ENCODE results near the gene MLLT1.

MLLT1 gene

DNA sequence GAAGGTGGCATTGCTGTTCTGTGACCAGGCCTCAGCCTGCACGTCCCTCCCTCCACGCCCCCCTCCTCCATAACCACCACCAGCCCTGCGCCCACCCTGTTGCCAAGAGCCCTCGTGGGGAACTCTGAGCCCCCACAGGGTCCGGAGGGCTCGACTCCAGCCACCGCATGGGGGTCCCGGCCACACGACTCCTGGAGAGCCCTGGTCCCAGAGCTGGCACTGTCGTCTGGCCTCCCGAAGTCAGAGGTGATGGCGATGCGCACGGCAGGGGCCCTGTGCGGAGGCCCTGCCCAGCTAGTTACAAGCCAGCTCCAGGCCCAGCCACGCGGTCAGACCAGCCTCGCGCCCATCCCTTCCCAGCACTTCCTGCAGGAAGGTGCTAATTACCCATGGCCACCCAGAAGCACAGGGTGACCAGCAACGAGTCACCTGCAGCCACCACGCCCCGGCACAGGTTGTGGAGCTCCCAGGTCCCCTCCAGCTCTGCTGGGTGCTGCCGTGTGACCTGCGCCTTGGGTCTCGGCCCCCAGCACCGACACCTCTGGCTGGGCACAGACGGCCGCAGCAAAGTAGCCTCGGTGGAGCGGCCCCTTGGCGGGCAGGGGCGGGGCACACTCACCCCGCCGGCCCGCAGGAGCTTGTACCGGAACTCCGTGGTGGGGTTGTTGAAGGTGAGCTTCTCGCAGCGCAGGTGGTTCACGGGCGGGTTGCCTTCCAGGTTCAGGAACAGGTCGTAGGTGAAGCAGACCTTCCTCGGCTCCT, 49.6 kb downstream of the MLLT1 start:
- H2AFZ ChIP-seq (ENCODE audit: low read length): no peak overlapping the region
- H3K9me2 ChIP-seq (replicated peaks; ENCODE audit: low read depth, low read length): no peaks in the 10 kb centered on the region
- H3K36me3 ChIP-seq (ENCODE audit: insufficient read depth, low read length): peaks cover 38% of the 10 kb centered on the region; the same call in 1 of the 2 replicates
- no peaks in the 10 kb centered on the region for H3F3A ChIP-seq (ENCODE audit: low read depth)
- H3K4me3 ChIP-seq (ENCODE audit: low read length, poor library complexity, severe bottlenecking): no peak overlapping the region
- H3K27me3 ChIP-seq (ENCODE audit: insufficient read depth, low read length, poor library complexity, severe bottlenecking): no peaks in the 10 kb centered on the region
- H3K79me2 ChIP-seq (ENCODE audit: insufficient read depth, low read length): peaks cover 49% of the 10 kb centered on the region
- H3K4me2 ChIP-seq (ENCODE audit: low read depth, low read length, poor library complexity, severe bottlenecking): no peak overlapping the region
- no peaks in the 10 kb centered on the region for H3K9me3 ChIP-seq (ENCODE audit: insufficient read depth, low read depth, low read length)
- peaks cover 4% of the 10 kb centered on the region for H3K4me1 ChIP-seq (ENCODE audit: insufficient read depth, low read length, poor library complexity, severe bottlenecking)
- TF ChIP-seq, protein P1, sequence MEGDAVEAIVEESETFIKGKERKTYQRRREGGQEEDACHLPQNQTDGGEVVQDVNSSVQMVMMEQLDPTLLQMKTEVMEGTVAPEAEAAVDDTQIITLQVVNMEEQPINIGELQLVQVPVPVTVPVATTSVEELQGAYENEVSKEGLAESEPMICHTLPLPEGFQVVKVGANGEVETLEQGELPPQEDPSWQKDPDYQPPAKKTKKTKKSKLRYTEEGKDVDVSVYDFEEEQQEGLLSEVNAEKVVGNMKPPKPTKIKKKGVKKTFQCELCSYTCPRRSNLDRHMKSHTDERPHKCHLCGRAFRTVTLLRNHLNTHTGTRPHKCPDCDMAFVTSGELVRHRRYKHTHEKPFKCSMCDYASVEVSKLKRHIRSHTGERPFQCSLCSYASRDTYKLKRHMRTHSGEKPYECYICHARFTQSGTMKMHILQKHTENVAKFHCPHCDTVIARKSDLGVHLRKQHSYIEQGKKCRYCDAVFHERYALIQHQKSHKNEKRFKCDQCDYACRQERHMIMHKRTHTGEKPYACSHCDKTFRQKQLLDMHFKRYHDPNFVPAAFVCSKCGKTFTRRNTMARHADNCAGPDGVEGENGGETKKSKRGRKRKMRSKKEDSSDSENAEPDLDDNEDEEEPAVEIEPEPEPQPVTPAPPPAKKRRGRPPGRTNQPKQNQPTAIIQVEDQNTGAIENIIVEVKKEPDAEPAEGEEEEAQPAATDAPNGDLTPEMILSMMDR (conservative IDR thresholded peaks at IDR 0.05; ENCODE audit: low read length): no peak
- TF ChIP-seq EZH2phosphoT487 (IDR thresholded peaks at IDR 0.05; ENCODE audit: borderline replicate concordance): no peak
- H4K20me1 ChIP-seq (ENCODE audit: insufficient read depth, low read length, poor library complexity, severe bottlenecking): peaks cover 23% of the 10 kb centered on the region
- no peak overlapping the region for H3K9ac ChIP-seq (ENCODE audit: low read depth, low read length, poor library complexity, severe bottlenecking)

DNA sequence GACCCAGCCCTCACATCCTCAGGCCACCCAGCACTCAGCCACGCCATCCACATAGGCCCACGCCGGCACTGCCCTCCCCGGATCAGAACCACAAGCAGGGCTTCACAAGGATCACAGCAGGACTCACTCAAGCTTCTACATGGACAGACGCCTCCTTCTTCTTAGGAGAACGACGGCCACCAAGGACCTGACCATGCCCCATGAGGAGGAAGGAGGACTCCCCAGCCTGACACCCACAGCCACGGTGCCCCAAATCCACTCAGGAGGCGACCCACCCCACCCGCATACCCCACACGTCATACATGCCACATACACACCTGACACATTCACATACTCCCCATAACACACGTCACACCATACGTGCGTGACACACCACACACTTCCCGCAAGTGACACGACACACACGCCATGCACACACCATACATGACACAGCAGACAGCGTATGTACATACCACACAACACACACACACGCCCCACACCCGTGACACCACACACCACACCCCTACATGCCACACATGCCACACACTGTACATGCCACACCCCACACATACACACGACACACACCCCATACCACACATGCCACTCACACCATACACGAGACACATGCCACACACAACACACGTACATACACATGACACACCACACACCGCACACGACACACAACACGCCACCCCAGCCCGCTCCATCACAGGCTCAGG, 50.4 kb downstream of the MLLT1 start:
- Histone ChIP-seq H2AFZ (ENCODE audit: low read length) (no peak overlapping the region), H3K27me3 (ENCODE audit: insufficient read depth, low read length, poor library complexity, severe bottlenecking) (no peaks in the 10 kb centered on the region), H4K20me1 (ENCODE audit: insufficient read depth, low read length, poor library complexity, severe bottlenecking) (peaks cover 15% of the 10 kb centered on the region), H3K36me3 (ENCODE audit: insufficient read depth, low read length) (peaks cover 44% of the 10 kb centered on the region; the same call in 1 of the 2 replicates), H3K4me1 (ENCODE audit: insufficient read depth, low read length, poor library complexity, severe bottlenecking) (peaks cover 4% of the 10 kb centered on the region), H3K9me2 (replicated peaks; ENCODE audit: low read depth, low read length) (no peaks in the 10 kb centered on the region), H3F3A (ENCODE audit: low read depth) (no peaks in the 10 kb centered on the region), H3K4me3 (ENCODE audit: low read length, poor library complexity, severe bottlenecking) (no peak overlapping the region), H3K4me2 (ENCODE audit: low read depth, low read length, poor library complexity, severe bottlenecking) (no peak overlapping the region), H3K9me3 (ENCODE audit: insufficient read depth, low read depth, low read length) (no peaks in the 10 kb centered on the region), H3K79me2 (ENCODE audit: insufficient read depth, low read length) (peaks cover 42% of the 10 kb centered on the region), H3K9ac (ENCODE audit: low read depth, low read length, poor library complexity, severe bottlenecking) (no peak overlapping the region)
- TF ChIP-seq, protein P1 (conservative IDR thresholded peaks at IDR 0.05; ENCODE audit: low read length): no peak
- no peak for TF ChIP-seq EZH2phosphoT487 (IDR thresholded peaks at IDR 0.05; ENCODE audit: borderline replicate concordance)

DNA sequence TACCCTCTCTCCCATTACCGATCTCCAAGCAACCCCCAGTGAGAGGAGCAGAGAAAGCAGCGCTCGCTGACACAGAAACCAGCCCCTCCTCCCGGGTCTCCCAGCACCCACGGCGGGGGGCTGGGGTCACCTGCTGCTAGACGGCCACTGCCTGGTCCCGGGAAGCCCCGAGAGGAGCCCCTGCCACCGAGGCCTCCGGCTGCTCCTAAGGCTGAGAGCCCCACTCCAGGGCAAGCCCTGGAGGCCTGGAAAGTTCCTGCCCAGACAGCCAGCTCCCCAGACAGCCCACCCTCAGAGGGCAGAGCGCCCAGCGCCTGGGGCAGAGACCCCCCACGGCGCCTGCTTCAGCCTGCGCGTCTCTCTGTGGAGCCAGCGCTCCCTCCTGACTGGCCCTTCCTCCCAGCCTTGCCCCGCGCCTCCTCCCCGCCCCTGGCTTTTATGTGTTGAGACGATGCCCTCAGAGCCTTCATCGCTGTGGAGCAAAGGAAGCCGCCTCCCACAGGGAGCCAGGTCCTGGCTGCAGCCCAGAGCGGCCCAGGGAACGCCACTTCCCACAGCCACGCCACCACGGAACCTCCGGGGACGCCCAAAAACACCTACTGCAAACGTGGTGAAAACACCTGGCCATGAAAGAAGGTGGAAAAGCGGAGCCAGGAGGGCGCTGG, 51.1 kb downstream of the MLLT1 start:
- Histone ChIP-seq H3F3A (ENCODE audit: low read depth) (no peaks in the 10 kb centered on the region), H3K79me2 (ENCODE audit: insufficient read depth, low read length) (peaks cover 35% of the 10 kb centered on the region), H3K4me2 (ENCODE audit: low read depth, low read length, poor library complexity, severe bottlenecking) (no peak overlapping the region), H3K4me1 (ENCODE audit: insufficient read depth, low read length, poor library complexity, severe bottlenecking) (peaks cover 2% of the 10 kb centered on the region), H3K9me3 (ENCODE audit: insufficient read depth, low read depth, low read length) (no peaks in the 10 kb centered on the region), H4K20me1 (ENCODE audit: insufficient read depth, low read length, poor library complexity, severe bottlenecking) (peaks cover 12% of the 10 kb centered on the region), H3K4me3 (ENCODE audit: low read length, poor library complexity, severe bottlenecking) (no peak overlapping the region), H2AFZ (ENCODE audit: low read length) (no peak overlapping the region), H3K27me3 (ENCODE audit: insufficient read depth, low read length, poor library complexity, severe bottlenecking) (no peaks in the 10 kb centered on the region), H3K9ac (ENCODE audit: low read depth, low read length, poor library complexity, severe bottlenecking) (no peak overlapping the region), H3K36me3 (ENCODE audit: insufficient read depth, low read length) (peaks cover 49% of the 10 kb centered on the region; the same call in 1 of the 2 replicates), H3K9me2 (replicated peaks; ENCODE audit: low read depth, low read length) (no peaks in the 10 kb centered on the region)
- TF ChIP-seq EZH2phosphoT487 (IDR thresholded peaks at IDR 0.05; ENCODE audit: borderline replicate concordance): no peak
- TF ChIP-seq, protein P1 (conservative IDR thresholded peaks at IDR 0.05; ENCODE audit: low read length): no peak

Data from Loucy (cell line).